GM18508 (cell line): ENCODE data around the gene BTBD9.

Experiments used
- ATAC-seq: cut with Tn5 transposase; IDR thresholded peaks from one replicate; pipeline ENCODE4 v1.9.1; 2021; ENCODE audit warnings: moderate number of reproducible peaks; ENCODE audit not compliant: insufficient read depth, unreplicated experiment

BTBD9 gene

DNA sequence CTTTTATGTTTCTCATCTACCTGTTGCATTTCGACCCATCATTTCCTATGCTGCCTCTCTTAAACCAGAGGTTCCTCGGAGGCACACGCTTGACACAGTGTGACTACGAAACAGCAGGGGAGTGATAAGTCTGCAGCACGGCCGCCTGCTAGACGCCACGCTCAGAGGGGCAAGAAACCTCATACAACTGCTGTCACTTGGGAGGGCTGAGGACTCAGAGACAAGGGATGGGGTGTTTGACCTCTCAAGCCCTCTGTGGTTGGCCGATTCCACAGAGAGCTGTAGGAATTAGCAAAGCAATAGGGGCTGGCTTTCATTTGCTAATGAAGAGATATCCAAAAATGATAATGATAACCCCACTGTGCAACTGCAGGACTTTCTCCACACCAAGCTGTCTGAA is 447.7 kb downstream of the BTBD9 start:
- no peak for ATAC-seq

DNA sequence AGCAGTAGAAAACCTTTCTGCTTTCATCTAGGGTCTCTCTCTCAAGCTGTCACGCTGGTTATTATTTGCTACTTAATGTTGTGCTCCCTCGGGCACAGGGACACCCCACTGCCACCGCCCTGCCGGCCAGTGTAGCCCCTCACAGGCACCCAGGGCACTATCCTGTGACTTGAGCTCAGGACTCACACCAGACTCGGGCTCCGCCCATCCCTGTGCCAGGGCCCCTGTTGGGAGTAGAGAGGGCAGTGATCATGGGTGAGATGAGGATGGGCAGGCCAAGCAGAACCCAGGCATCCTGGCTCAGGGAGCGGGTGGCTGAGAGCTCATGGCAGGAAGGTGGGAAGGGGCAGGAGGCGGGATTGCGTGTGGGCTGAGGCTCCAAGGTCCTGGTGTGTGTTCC is 448.3 kb downstream of the BTBD9 start:
- no peak for ATAC-seq

GRCh38 chr6:38188677-38189335 is 450.9 kb downstream of the BTBD9 start:
- ATAC-seq, result no peak

- no peak for ATAC-seq
Observed at GRCh38 chr6:38187811-38188590, 451.7 kb downstream of the BTBD9 start.

- no peak for ATAC-seq
Observed at GRCh38 chr6:38187325-38187724, 452.4 kb downstream of the BTBD9 start.

GRCh38 chr6:38185752-38186151 is 454.0 kb downstream of the BTBD9 start:
- ATAC-seq, result no peak

GRCh38 chr6:38185244-38185643 is 454.5 kb downstream of the BTBD9 start:
- ATAC-seq, result no peak

GRCh38 chr6:38184585-38185080 is 455.1 kb downstream of the BTBD9 start:
- no peak for ATAC-seq

DNA sequence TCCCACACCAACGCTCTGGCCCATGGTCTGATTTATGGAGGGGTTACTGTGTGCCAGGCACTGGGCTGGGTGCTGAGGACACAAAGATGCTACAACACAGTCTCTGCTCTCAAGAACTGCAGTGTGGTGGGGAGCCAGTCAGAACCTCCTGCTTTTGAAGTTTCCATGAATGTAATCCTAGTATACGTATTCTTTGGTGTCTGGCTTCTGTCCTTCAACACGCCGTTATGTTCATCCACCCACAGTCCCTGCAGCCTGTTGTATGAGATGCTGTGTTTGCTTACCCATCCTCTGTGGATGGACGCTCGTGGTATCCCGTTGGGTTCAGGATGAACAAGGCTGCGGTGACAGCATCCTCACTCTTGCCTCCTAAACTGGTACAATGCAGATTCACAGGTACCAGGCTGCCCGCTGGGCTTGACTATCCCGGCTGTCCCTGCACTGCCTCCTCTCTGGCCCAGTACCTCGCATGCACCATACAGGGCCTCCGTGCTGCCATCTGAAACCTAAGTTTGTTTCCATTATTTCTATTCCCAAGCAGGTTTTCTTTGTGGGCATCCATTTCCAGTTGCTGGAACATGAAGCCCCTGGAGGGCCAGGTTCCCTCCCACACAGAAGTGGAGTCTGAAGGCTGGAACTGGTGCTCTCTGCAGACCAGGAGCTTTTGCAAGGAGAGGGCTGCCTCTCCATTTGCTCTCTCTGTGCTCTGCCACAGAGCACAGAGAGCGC is 455.7 kb downstream of the BTBD9 start:
- ATAC-seq, result no peak

DNA sequence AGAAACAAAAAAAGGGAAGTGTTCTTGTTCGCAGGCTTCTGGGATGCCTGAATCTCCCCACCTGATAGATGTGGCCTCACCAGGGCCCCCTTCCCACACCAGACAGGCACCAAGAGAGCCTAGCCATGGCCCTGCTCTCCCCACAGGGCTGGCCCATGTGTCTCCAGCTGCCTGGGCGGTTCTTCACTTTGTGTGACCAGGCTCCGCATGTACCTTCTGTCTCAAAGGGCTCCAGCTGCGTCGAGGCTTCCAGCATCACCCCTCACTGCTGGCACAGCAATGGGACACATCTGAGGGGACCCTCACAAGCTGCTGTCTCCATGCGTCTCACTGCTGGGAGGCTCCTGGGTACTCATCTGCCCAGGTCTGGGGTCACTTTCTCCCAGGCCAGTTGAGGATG is 457.3 kb downstream of the BTBD9 start:
- ATAC-seq, result no peak

GRCh38 chr6:38180586-38180985 is 459.1 kb downstream of the BTBD9 start:
- ATAC-seq, result no peak

DNA sequence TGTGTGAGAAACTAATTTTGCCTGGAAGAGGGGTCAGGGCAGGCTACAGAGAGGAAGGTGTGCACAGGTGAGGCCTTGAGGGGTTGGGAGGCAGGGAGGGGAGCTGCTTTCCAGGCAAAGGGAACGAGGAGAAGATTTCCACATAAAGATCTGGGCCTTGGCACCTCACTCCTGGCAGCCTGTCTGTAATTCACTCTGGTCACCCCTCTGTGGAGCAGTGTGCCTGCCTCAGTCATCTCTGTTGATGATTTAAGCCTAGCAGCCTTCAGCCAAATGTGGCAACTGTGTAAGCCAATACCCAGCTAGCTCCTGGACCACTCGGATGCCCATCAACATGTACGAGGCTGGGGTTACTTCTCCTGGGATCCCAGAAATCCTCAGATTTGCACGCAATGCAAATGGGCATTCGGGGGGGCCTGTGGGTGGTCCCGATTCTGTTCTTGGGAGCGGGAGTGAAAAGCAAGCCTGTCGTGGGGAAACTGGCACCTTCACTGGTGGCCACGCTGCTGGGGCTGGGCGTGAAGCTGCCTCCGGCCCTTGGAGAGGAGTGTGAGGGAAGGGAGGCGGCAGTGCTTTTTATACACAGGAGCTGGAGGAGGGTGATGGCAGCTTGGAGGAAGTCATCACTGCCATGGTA is 459.8 kb downstream of the BTBD9 start:
- ATAC-seq, result no peak

DNA sequence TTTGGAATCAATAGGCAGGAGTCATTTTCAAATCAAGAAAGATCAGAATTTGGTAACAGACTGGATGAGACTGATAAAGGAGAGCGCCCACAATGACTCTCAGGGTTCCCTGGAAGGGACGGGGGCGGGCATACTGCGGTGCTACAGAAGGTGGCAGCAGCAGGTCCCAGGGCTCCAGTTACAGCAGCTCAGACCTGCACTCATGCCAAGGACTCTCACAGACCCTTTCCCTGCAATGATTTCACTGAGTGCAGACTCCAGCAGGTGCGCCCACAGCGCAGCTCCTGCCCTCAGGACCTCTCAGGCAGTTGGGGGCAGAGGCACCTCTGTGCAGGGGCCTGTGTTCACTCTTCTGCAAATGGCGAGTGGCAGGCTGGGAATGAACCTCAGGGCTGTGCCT is 460.4 kb downstream of the BTBD9 start:
- ATAC-seq, result no peak

DNA sequence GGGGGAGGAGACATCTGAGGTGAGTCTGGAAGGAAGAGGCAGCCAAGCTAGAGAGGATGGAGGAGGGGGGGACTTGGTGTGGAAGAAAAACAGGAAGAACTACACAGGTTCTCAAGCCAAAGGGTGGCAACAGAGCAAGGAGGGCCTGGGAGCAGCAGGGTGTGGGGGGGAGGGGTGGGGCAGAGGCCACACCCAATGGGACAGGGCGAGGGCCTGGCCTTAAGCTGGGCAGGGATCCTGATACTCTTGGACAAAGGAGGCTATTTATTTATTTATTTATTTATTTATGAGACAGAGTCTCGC is 461.2 kb downstream of the BTBD9 start:
- ATAC-seq, result no peak

DNA sequence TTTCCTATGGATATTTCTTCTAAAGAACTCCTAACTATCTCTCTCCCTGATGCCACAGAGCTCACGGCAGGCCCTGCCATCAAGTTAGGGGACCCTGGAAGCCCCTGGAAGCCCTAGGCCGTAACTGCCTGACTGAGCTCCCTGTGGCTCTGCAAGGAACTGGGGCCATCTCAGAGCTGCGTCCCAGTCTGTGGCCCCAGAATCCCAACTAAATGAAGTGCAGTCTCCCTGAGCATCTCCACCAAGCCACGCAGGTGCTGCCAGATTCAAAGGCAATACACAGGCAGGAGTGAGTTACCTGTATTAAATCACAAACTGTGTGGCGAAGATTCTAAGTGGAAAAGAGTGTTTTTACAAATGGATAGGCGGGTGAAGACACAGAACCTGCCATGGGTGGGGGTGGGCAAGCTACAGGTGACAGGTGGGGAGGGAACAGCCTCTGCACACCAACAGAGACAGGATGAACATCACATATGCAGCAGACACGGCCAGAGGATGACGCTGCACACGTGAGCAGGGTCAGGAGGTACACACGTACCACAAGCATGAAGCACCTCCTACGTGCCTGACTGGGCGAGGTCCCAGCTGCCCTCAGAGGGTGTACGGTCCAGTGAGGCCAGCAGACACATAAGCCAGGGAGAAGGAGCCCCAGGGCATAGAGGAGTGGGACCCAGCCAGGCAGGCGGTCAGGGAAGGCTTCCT is 461.7 kb downstream of the BTBD9 start:
- no peak for ATAC-seq

GRCh38 chr6:38176797-38177751 is 462.7 kb downstream of the BTBD9 start:
- ATAC-seq, result no peak

DNA sequence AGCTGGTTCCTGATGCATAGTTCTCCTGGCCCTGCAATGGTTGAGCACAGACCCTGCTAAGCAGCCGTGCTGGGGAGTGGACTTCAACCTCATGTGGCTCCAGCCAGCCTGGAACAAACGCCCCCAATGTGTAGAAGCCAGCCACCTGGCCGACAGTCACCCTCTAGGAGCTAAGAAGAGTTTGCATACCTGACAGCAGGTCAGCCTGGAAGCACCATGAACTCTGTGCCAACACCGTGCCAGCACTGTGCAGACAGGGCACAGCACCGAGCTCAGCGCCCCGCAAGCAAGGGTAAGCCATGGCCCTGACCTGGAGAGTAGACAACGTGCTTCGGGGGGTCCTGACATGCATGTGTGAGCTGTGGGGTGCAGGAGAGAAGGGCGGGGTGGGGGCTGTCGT is 463.9 kb downstream of the BTBD9 start:
- ATAC-seq, result no peak

GRCh38 chr6:38174806-38175495 is 464.8 kb downstream of the BTBD9 start:
- ATAC-seq, result no peak

- no peak for ATAC-seq
Observed at GRCh38 chr6:38174315-38174714, 465.4 kb downstream of the BTBD9 start.
